ENCODE data around the gene CPNE4. TPM values are rescaled to one million over a fixed set of nuclear protein-coding genes. Genes with fewer than 3 reads are reported as not detected.

CPNE4 gene
- total and polyA plus RNA-seq, 2 donors (not counting 3 experiments of a cell fraction or from before 2014, with no cell fraction given) = not detected

DNA sequence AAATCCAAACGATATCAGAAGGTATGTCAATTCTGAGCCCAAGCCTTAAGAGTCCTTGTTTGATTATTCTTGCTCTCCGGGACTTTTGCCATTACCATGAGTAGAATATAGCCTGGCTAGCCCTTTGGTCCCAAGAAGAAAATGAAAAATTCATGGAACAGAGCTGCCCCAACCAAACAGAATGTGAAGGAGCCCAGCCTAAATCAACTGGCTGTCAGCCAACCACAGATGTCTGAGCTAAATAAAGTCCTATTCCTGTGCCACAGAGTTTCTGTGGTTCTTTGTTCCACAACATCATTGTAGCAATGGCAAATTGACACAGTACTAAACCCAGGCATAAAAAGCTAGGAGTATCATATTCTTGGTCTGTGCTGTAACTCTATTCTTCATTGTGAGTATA, 185.2 kb downstream of the CPNE4 start:
- Histone ChIP-seq H3K4me1 (ENCODE audit: control insufficient read depth, extremely low read depth, insufficient read depth, low read length) (no peaks in the 10 kb centered on the region), H3K79me2 (ENCODE audit: control insufficient read depth, insufficient read depth, low read length) (no peaks in the 10 kb centered on the region), H3K27ac (ENCODE audit: insufficient read depth, low read depth, low read length) (no peak overlapping the region), H3K27me3 (ENCODE audit: control insufficient read depth in 2 of 2, insufficient read depth in 2 of 2, low read length in 2 of 2) (no peaks in the 10 kb centered on the region), H3K4me3 (replicated peaks in 1 of 3; ENCODE audit: insufficient read depth in 1 of 3, low read depth in 1 of 3, low read length in 3 of 3) (no peak overlapping the region), H2AFZ (ENCODE audit: low read depth, low read length) (no peak overlapping the region), H3K9ac (replicated peaks; ENCODE audit: extremely low read depth, insufficient read depth, low read length) (no peak overlapping the region), H3K9me1 (replicated peaks; ENCODE audit: control insufficient read depth, extremely low read depth, insufficient read depth, low read length) (no peaks in the 10 kb centered on the region), H3K4me2 (ENCODE audit: insufficient read depth, low read length) (no peak overlapping the region), H4K20me1 (replicated peaks; ENCODE audit: control insufficient read depth, extremely low read depth, insufficient read depth, low read length) (no peaks in the 10 kb centered on the region), H3K36me3 (ENCODE audit: control insufficient read depth in 2 of 2, extremely low read depth in 1 of 2, insufficient read depth in 2 of 2, low read length in 2 of 2) (no peaks in the 10 kb centered on the region), H3K9me3 (replicated peaks; ENCODE audit: control insufficient read depth, insufficient read depth, low read length) (no peaks in the 10 kb centered on the region)
- no TSS peak for BruUV-seq (replicated peaks)
- ChIA-PET POLR2A (no interaction called here), CTCF (no interaction called here)
- TF ChIP-seq JUN (IDR thresholded peaks at IDR 0.05; ENCODE audit: borderline replicate concordance, insufficient read depth, insufficient read length, low read depth) = no peak
- TF ChIP-seq POLR2A (IDR thresholded peaks at IDR 0.05; ENCODE audit: low read depth, low read length) = no peak
- TF ChIP-seq POLR2AphosphoS5 (IDR thresholded peaks at IDR 0.05; ENCODE audit: insufficient read depth, low read depth, low read length) = no peak
- TF ChIP-seq EZH2 (IDR thresholded peaks at IDR 0.05; ENCODE audit: borderline replicate concordance, low read depth, low read length, severe bottlenecking) = no peak
- TF ChIP-seq MYC (IDR thresholded peaks at IDR 0.05; ENCODE audit: low read depth, low read length) = no peak
- TF ChIP-seq, protein P1, sequence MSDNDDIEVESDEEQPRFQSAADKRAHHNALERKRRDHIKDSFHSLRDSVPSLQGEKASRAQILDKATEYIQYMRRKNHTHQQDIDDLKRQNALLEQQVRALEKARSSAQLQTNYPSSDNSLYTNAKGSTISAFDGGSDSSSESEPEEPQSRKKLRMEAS (IDR thresholded peaks at IDR 0.05; ENCODE audit: insufficient read depth, insufficient read length) = no peak
- TF ChIP-seq, protein P2, sequence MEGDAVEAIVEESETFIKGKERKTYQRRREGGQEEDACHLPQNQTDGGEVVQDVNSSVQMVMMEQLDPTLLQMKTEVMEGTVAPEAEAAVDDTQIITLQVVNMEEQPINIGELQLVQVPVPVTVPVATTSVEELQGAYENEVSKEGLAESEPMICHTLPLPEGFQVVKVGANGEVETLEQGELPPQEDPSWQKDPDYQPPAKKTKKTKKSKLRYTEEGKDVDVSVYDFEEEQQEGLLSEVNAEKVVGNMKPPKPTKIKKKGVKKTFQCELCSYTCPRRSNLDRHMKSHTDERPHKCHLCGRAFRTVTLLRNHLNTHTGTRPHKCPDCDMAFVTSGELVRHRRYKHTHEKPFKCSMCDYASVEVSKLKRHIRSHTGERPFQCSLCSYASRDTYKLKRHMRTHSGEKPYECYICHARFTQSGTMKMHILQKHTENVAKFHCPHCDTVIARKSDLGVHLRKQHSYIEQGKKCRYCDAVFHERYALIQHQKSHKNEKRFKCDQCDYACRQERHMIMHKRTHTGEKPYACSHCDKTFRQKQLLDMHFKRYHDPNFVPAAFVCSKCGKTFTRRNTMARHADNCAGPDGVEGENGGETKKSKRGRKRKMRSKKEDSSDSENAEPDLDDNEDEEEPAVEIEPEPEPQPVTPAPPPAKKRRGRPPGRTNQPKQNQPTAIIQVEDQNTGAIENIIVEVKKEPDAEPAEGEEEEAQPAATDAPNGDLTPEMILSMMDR (IDR thresholded peaks at IDR 0.05; ENCODE audit: extremely low read depth in 1 of 2, insufficient read depth in 1 of 2, low read depth in 1 of 2, low read length in 2 of 2) = no peak
- TF ChIP-seq GATA2 (IDR thresholded peaks at IDR 0.05; ENCODE audit: insufficient read depth, insufficient read length, low read depth, low read length) = no peak
- no peak for TF ChIP-seq FOS (IDR thresholded peaks at IDR 0.05; ENCODE audit: borderline replicate concordance, insufficient read depth, low read length)
- DNase-seq (ENCODE audit: low read depth, low spot score) (no peak), FAIRE-seq (no peak)
- intact Hi-C loops (cut with micrococcal nuclease) (no loop called here), dilution Hi-C loops (cut with MboI; ENCODE audit: extremely low pct_ligation_motif_present, low sequenced_read_pairs) (no loop called here)

All from endothelial cell of umbilical vein (primary cell).